Measurements from ENCODE around the gene CD99.

- TF ChIP-seq, protein P1, sequence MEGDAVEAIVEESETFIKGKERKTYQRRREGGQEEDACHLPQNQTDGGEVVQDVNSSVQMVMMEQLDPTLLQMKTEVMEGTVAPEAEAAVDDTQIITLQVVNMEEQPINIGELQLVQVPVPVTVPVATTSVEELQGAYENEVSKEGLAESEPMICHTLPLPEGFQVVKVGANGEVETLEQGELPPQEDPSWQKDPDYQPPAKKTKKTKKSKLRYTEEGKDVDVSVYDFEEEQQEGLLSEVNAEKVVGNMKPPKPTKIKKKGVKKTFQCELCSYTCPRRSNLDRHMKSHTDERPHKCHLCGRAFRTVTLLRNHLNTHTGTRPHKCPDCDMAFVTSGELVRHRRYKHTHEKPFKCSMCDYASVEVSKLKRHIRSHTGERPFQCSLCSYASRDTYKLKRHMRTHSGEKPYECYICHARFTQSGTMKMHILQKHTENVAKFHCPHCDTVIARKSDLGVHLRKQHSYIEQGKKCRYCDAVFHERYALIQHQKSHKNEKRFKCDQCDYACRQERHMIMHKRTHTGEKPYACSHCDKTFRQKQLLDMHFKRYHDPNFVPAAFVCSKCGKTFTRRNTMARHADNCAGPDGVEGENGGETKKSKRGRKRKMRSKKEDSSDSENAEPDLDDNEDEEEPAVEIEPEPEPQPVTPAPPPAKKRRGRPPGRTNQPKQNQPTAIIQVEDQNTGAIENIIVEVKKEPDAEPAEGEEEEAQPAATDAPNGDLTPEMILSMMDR (conservative IDR thresholded peaks at IDR 0.05; ENCODE audit: low read depth, low read length) = no peak
- TF ChIP-seq EZH2 (IDR thresholded peaks at IDR 0.05; ENCODE audit: borderline replicate concordance, low read depth, low read length, poor library complexity, severe bottlenecking) = no peak
Observed at GRCh38 chrX:2774057-2774456, 83.0 kb downstream of the CD99 start.
